LNCAP (cell line): ENCODE data around the gene SNRPB2.

Source experiments
- TF ChIP-seq, protein P1 (sequence below): fragments of 450-650 bp; IDR thresholded peaks from 2 replicates; pipeline ENCODE4 v1.5.1; 2017; ENCODE audit warnings: mild to moderate bottlenecking

The SNRPB2 gene

DNA sequence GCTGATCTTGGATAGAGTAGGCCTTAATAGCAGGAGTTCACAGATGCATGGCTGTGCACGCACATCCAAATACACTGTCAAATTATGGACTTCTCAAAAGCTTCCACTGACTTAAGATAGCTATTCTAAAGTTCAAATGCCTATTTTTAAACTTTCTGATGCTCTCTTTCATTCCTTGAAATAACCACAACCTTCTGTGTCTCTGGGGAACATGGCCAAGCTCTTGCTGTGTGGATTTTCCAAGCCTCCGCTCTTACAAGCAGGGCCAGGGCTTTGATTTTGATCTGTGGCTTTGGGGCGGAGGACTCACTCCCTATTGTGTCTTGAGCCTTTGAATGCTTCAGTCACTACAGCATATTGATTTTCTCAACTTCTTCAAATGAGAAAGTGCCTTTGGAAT lies 35.7 kb upstream of the SNRPB2 start:
- TF ChIP-seq, protein P1, sequence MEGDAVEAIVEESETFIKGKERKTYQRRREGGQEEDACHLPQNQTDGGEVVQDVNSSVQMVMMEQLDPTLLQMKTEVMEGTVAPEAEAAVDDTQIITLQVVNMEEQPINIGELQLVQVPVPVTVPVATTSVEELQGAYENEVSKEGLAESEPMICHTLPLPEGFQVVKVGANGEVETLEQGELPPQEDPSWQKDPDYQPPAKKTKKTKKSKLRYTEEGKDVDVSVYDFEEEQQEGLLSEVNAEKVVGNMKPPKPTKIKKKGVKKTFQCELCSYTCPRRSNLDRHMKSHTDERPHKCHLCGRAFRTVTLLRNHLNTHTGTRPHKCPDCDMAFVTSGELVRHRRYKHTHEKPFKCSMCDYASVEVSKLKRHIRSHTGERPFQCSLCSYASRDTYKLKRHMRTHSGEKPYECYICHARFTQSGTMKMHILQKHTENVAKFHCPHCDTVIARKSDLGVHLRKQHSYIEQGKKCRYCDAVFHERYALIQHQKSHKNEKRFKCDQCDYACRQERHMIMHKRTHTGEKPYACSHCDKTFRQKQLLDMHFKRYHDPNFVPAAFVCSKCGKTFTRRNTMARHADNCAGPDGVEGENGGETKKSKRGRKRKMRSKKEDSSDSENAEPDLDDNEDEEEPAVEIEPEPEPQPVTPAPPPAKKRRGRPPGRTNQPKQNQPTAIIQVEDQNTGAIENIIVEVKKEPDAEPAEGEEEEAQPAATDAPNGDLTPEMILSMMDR: no peak

DNA sequence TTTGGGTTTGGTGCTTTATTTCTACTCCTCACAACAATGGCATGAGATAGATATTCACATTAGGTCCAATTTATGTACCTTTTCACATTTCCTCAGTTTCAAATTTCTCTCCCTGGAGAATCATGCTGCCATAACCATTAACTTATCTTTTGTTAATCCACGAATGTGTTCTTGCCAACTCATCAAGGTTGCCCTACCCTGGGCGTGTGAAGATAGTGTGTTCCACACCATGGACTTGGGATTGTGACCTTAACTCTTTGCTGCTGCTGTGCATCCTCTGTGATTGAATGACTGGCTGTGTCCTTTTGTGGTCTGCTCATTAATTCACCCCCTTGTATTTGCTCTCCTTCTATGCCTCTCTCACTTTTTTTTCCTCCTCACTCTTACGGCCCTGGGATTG lies 34.2 kb upstream of the SNRPB2 start:
- TF ChIP-seq, protein P1: no peak

DNA sequence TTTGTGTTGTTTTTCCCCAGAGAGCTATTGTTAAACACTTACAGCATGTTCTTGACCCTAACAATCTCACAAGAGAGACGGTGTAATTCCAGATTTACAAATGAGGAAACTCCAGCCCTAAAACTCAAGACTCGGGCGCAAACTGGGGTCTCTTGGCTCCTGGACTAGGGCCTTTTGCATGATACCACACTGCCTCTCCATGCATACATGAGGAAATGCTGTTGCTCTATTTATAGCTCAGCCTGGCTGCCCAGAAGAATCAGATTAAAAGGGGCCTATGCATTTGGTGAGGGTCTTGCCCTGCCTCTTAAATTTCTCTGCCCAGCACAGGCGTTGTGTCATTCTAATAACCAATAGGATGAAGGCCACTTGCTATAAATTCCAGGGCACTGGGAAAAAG lies 30.5 kb upstream of the SNRPB2 start:
- TF ChIP-seq, protein P1: no peak

DNA sequence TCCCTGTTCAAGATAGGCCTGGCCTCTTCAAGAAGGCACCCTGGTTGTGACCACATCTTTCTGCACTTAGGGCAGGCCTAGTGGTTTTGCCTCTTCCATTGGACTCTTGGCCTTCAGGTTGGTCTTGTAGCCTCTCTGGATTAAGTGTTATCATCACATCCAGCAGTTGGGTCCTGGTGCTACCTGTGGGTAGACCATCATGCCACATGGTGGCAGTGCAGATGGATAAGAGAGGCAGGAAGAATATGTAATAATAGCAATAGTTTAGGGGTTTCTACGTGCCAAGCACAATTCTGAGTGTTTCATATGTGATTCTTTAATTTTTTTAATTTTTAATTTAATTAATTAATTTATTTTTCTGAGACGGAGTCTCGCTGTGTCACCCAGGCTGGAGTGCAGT lies 28.5 kb upstream of the SNRPB2 start:
- TF ChIP-seq, protein P1: peak; percentile 51

DNA sequence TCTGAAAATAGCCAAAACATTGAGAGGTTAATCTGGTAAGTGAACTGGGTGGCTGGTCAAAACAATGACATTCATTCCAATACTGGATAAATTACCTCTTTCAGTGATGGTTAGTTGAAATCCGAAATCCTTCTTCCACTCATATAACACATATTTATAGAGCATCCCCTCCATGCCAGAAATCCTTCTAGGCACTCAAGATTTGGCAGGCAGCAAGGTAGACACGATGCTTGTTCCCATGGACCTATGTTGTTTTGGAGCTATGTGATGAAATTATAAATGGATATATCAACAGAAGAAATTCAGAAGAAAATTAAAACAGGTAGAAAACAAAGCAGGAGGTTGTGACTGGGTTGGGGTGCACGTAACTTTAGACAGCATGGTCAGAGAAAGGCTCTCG lies 26.3 kb upstream of the SNRPB2 start:
- TF ChIP-seq, protein P1: no peak

DNA sequence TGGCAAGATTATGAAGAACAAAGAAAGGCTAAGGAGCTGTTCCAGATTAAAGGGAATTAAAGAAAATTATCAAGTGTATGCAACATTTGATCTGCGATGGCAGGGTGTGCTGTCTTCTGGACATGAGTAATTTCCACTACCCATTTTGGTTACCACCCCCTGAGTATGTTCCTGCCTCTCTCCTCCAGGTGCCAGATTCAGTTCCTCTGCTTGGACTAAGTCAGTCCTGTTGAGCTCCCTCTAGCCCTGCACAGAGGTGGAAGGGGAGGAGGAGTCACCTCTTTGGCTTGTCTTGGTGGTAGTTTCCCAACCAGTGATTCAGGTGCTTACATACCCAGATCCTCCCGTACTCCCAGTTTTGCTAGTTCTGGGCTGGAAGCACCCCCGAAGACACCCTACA lies 22.2 kb upstream of the SNRPB2 start:
- TF ChIP-seq, protein P1: no peak

DNA sequence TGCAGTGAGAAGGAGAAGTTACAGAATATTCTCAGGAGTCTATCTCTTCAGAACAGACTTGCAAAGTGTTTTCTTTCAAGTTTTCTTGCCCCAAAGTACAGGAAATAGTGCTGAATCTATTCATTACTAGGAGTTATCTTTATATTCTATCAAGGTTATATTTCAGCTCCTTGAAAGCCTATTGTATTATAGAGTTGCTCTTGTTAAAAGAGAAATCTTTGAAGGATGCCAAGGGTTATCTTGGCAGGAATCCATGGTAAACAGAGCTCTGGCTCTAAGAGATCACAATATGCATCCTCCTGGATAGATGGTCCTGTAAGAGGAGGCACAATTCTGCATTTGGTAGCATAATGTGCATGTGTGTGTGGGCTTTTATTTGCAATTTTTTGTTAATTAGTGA lies 21.2 kb upstream of the SNRPB2 start:
- TF ChIP-seq, protein P1: no peak

DNA sequence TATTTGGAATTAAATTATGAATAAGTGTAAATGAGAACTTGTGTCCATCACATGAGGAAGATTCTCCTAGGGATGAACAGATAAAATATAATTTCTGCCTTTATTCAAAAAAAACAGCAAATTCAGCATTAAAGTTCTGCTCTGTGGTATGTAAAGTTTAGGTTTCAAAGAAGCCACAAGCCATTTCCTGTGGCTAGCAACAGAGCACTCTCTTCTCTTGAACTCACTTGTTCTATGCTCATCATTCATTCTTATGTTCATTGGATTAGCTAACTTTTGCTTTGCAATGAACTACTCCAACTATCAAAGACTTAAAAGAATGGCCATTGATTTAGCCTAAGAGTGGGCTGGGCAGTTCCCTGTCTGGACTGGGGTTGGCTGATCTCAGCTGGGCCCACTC lies 20.8 kb upstream of the SNRPB2 start:
- TF ChIP-seq, protein P1: no peak
